ENCODE measurements around the gene OGDH.
A peak's percentile ranks its signal among the peaks of the same experiment; 100 is the strongest.

Gene OGDH

DNA sequence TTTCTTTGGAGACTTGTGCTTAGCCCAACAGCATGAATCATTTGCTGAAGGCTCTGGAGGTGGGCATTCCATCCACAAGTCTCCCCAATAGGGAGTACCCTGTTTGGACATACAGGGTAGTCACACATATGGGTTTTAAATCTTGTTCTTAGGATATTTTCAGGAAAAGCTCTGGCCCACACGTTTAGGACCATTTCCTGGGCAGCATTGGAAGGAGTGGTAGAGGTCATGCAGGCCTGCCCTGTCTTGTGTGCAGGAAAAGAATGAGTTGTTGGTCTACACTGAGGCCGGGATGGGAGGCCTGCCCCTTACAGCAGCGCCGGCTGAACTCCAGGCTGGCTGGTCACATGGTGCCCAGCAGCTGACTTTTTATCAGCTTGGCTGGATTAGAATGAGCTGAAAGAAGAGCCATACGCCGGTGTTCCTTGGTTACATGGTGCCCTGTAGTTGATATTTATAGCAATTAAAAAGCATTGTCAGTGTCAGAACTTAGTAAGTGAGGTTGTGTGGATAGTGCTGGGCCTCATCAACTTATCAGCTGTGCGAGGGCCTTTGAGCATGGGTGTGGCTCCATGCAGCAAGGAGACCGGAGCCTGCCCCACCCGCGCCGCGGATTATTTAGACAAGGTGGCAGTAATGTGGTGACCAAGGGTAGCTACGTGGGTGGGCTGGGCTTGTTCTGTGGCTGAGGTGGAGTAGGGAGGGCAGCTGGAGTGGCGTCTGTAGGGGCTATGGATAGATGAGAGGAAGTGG lies 28.6 kb downstream of the OGDH start:
- intact Hi-C loops (cut with DNase I), result no loop called here
- DNase-seq, result peak in 3 of 10 donors; percentile 35 to 86 (median 53)

- intact Hi-C loops (cut with DNase I), result no loop called here
- no peak for DNase-seq
These were observed 29.7 kb downstream of the OGDH start for GRCh38 chr7:44636041-44636584.

DNA sequence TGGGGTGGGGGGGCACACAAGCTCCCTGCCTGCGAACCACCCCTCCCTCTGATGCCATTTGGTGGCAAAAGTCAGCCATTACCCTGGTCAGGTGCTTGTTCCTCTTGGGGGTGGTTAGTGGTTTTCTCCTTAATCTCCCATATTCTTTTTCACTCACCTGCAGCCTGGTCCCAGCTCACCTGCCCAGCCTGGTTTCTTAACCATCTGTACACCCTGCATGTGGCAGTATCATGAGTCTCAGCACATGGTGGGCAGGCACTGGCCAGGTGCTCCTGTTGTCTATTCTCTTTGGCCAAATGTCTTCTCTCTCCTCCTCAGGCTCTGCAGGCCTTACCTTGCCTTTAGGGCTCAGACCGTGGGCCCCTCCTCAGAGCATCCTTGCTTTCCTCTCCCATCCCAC lies 30.5 kb downstream of the OGDH start:
- DNase-seq, result no peak
- intact Hi-C loops (cut with DNase I), result no loop called here

GRCh38 chr7:44637788-44638594 lies 31.6 kb downstream of the OGDH start:
- intact Hi-C loops (cut with DNase I), result no loop called here
- peak in 1 of 10 donors; percentile 69 for DNase-seq

DNA sequence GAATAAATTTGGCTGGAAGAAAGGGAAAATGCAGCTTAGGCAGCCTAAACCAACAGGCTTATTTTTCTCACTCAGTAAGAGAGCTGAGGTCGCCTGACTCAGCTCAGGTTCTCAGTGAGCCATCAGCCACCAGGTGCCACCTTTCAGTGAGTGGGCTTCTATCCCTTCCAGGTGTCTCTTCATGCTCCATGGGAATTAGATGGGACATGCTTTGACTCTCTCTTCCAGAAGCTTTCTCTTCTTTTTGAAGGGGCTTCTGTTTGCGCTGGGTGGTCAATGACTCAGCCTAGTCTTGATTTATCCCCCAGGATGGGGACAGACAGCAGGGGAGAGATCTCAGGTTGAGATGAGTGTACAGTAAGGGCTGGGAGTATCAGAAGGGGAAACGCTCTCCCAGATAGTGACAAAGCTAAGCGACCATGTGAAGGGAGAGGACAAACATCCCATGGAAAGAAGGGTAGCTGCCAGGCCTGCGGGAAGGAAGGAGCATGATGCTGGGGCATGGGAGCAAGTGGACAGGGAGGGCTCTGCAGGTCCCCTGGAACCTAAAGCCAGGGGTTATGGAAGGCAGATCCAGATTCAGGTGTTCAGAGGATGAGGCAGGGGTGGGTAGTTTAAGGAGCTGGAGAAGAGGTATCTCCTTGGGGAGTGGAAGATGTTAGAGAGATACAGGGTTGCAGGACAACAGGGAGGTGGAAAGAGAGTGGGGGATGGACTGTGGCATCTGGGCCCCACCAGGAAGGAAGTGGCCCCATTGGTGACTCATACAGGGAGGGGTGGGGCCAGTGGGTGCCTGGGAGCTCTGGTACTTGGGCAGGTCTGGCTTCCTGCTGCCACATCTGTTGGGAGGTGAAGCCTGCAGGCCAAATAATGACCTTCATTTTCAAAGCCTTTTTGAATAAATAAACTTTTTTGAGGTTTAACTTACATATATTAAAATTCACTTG lies 32.5 kb downstream of the OGDH start:
- intact Hi-C loops (cut with DNase I), result no loop called here
- peak in 1 of 10 donors; percentile 86 for DNase-seq

DNA sequence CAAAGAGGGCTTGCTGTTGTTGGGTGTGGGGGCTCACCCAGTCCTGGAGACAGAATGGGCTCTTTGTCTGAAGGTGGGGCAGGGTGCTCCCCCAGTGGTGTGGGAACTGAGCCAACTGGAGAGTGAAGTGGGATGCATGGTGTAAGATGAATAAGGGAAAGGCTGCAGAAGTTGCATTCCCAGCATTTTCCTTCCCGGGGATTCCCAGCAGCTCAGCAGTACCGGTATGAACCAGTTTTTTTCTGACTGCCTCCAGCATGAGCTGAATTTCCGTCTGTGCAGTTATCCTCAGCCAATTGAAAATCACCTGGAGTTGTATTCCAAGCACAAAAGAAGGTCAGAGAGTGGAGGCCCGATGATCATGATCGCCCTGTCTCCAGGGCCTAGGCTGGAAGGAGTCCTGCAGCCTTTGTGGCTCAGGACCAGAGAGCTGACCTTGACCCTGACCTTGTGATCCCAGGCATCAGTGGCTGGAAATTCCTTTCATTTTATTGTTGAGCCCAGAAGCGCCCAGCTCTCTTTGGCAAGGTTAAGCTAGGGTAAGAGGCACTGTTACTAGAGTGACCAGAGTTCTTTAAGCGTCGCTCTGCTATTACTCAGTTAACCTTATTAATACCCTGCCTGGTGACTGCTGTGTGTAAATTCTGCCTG lies 33.4 kb downstream of the OGDH start:
- DNase-seq, result peak in 1 of 10 donors; percentile 20
- intact Hi-C loops (cut with DNase I), result no loop called here

DNA sequence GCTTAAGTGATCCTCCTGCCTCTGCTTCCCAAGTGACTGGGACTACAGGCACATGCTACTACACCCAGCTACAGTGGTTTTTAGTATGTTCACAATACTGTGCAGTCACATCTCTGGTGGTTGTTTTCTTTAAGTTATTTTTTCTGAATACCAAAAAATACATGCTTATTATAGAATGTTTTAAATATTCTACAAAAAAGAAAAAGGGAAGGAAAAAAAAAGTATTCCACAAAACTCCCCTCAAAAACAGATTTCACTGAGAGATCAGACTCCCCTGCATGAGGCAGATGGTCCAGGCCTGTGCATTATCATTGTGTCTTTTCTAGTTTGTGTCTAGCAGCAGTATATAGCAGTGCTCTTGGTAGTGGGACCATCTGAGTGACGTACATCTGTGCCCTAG lies 36.8 kb downstream of the OGDH start:
- intact Hi-C loops (cut with DNase I), result no loop called here
- no peak for DNase-seq

DNA sequence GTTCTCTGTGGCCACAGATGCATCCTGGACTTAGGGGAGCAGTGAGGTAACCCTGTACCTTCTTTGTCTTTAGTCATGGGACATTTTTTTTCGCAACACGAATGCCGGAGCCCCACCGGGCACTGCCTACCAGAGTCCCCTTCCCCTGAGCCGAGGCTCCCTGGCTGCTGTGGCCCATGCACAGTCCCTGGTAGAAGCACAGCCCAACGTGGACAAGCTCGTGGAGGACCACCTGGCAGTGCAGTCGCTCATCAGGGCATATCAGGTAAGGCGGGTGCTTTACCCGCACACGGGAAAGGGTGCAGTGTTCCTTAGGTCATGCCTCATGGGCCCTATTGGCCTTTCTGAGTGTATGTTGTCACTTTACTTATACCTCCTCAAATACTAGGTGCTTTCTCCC lies 38.8 kb downstream of the OGDH start:
- no peak for DNase-seq
- intact Hi-C loops (cut with DNase I), result no loop called here

- intact Hi-C loops (cut with DNase I), result no loop called here
- no peak for DNase-seq
These were observed 39.3 kb downstream of the OGDH start for GRCh38 chr7:44645696-44646095.

- intact Hi-C loops (cut with DNase I), result no loop called here
- DNase-seq, result no peak
These were observed 39.9 kb downstream of the OGDH start for GRCh38 chr7:44646176-44646920.

- intact Hi-C loops (cut with DNase I), result no loop called here
- no peak for DNase-seq
These were observed 40.7 kb downstream of the OGDH start for GRCh38 chr7:44646921-44647636.

DNA sequence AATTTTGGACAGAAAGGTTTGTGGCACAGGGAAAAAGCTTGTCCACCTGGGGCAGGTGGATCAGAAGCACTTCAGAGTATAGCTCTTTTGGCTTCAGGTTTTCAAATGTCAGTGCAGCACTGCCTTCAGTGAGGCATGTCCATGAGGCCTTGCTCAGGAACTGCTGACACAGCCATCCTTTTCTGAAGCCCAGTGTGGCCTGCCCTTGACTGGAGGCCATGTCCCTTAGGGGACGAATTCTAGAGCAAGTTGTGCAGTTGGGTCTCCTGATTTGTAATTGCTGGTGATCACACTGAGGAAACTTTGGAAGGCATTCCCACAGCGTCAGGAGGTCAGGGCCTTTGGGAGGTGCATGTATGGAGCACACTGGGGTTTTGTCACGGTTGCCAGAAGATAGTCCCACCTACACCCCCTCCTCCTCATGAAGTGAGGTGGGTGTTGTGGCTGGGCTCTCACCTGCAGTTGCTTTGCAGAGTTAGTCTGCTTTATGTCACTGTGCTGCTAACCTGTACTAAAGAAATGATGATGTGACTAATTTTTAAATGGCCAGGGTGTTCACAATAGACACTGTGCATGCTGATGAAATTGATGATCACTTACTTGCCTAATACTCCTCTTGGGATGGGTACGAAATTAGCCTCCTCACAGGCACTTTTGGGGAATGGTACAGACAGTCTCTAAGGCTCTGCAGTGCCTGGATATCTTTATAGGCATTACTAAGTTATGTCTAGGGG lies 41.7 kb downstream of the OGDH start:
- intact Hi-C loops (cut with DNase I), result no loop called here
- no peak for DNase-seq

DNA sequence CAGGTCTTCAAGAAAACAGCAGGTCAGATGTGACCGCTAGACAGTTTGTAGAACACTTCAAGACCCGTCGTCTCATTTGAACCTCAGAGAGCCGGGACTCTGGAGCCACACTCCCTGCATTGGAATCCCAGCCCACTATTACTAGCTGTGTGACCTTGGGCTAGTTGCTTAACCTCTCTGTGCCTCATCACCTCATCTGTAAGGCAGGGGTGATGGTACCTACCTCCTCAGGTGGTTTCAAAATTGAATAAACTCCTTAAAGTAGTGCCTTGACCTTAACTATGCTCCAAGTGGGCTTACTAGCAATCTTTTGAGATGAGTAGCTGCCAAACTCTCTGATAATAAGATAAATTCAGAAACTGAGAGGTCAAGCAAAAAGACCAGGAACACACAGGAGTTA lies 43.8 kb downstream of the OGDH start:
- intact Hi-C loops (cut with DNase I), result no loop called here
- no peak for DNase-seq

- intact Hi-C loops (cut with DNase I), result no loop called here
- DNase-seq, result no peak
These were observed 44.3 kb downstream of the OGDH start for GRCh38 chr7:44650772-44651171.

DNA sequence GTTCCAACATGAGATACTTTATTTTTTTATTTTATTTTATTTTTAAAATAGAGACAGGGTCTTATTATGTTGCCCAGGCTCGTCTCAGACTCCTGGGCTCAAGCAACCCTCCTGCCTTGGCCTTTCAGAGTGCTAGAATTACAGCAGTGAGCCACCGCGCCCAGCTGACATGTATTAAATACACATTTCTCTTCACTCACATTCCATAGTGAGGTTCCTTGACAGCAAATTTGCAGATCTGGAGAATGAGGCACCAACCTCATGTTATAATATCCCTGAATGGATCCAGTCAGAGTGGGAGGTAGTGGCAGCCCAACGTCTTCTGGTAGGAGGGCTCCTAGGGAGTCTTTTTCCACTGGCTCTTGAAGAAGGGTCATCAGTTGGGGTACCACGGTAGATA lies 46.1 kb downstream of the OGDH start:
- intact Hi-C loops (cut with DNase I), result no loop called here
- DNase-seq, result no peak

GRCh38 chr7:44654255-44654796 lies 47.9 kb downstream of the OGDH start:
- no peak for DNase-seq
- intact Hi-C loops (cut with DNase I), result no loop called here

DNA sequence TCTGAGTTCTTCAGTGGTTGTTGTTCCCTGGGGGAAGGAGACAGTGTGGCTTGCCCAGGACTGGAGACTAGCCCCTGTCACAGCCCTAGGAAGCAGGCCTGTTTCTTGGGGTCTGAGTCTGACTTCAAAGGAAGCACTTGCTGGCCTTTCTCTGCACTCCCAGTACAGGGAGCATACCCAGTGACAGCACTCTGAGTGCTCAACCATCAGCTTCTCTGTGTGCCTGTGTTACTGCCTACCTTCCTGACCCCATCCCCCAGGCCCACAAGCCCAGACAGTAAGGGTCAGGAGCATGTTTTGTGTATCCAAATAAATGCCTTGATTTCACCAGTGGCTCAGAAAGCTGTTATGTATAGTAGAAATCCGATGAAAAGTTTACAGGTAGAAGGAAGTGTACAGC lies 48.9 kb downstream of the OGDH start:
- no peak for DNase-seq
- intact Hi-C loops (cut with DNase I), result no loop called here

- no peak for DNase-seq
- intact Hi-C loops (cut with DNase I), result no loop called here
These were observed 52.6 kb downstream of the OGDH start for GRCh38 chr7:44658979-44659378.
